NT2/D1 (cell line): ENCODE measurements around the gene ST3GAL4.

Experiments used
- YY1 ChIP-seq: IDR thresholded peaks from 2 replicates; pipeline ENCODE4 v1.6.1; 2011; ENCODE audit not compliant: insufficient read length, insufficient read depth
- ZNF274 ChIP-seq: IDR thresholded peaks from 2 replicates; pipeline ENCODE4 v1.6.1; 2011; ENCODE audit warnings: mild to moderate bottlenecking, low read depth, low read length

- TF ChIP-seq ZNF274 (no peak), YY1 (no peak)
Measured at GRCh38 chr11:126359431-126360048, 4.1 kb downstream of the ST3GAL4 start.
